Vagina (tissue), 2 donors: Measurements from ENCODE around the gene SIX4.

ENCODE experiments used
- POLR2A ChIP-seq, 2 donors: fragments of 450-650 bp; IDR thresholded peaks; one replicate each; pipeline ENCODE4 v1.6.1; 2017; ENCODE audit warnings: antibody characterized with exemption in 2 of 2, mild to moderate bottlenecking in 2 of 2, moderate library complexity in 2 of 2
- POLR2AphosphoS5 ChIP-seq, 2 donors: sonication (generic); formaldehyde crosslinking; IDR thresholded peaks; one replicate each; pipeline ENCODE4 v1.9.0; 2017; ENCODE audit warnings: antibody characterized with exemption in 2 of 2, mild to moderate bottlenecking in 2 of 2, low read depth in 1 of 2; ENCODE audit not compliant: insufficient read depth in 1 of 2
- TF ChIP-seq, protein P1 (sequence below), 3 experiments: fragments of 450-650 bp in 2 of 3; fragments of 200-600 bp in 1 of 3; sonication (generic) in 1 of 3; IDR thresholded peaks; one replicate each; pipeline ENCODE4 v1.5.1; 2017 to 2019; ENCODE audit warnings: antibody characterized with exemption in 3 of 3, mild to moderate bottlenecking in 2 of 3, moderate library complexity in 2 of 3

DNA sequence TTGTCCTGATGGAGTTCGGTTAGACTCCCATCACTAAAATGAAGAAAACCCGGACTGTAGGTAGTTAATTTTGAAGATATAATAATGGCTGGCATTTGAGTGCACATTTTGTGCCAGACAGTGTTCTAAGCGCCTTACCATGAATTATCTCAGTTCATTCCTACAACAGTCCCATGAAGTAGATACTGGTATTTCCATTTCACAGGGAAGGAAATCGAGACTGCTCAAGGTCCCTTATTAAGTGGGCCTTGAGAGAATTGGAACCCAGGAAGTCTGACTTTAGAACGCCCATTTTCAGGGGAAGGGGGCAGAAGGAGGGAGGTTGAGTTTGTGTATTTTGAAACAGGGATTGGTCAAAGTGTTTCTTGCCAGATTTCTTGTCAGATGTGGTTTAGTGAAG, 11.3 kb upstream of the SIX4 start:
- TF ChIP-seq, protein P1, sequence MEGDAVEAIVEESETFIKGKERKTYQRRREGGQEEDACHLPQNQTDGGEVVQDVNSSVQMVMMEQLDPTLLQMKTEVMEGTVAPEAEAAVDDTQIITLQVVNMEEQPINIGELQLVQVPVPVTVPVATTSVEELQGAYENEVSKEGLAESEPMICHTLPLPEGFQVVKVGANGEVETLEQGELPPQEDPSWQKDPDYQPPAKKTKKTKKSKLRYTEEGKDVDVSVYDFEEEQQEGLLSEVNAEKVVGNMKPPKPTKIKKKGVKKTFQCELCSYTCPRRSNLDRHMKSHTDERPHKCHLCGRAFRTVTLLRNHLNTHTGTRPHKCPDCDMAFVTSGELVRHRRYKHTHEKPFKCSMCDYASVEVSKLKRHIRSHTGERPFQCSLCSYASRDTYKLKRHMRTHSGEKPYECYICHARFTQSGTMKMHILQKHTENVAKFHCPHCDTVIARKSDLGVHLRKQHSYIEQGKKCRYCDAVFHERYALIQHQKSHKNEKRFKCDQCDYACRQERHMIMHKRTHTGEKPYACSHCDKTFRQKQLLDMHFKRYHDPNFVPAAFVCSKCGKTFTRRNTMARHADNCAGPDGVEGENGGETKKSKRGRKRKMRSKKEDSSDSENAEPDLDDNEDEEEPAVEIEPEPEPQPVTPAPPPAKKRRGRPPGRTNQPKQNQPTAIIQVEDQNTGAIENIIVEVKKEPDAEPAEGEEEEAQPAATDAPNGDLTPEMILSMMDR (IDR thresholded peaks at IDR 0.05) = no peak
- no peak for TF ChIP-seq POLR2A (IDR thresholded peaks at IDR 0.05)
- no peak for TF ChIP-seq POLR2AphosphoS5 (IDR thresholded peaks at IDR 0.05; ENCODE audit: insufficient read depth in 1 of 2, low read depth in 1 of 2)
